Choroid plexus epithelial cell (primary cell): ENCODE data around the gene CIAPIN1.

Experiments used
- DNase-seq: peaks from one replicate; pipeline ENCODE4 v3.0.0-alpha.2; 2010; ENCODE audit warnings: low read depth
- H3K4me3 ChIP-seq: 2 replicates; pipeline ENCODE4 v1.5.1; 2011; ENCODE audit warnings: low read depth, mild to moderate bottlenecking, control low read depth, low read length, moderate library complexity
- CTCF ChIP-seq: conservative IDR thresholded peaks from 2 replicates; pipeline ENCODE4 v1.5.1; 2011; ENCODE audit warnings: low read depth, mild to moderate bottlenecking, control low read depth, inconsistent platforms, low read length, moderate library complexity

The CIAPIN1 gene

GRCh38 chr16:57471209-57471608, 24.0 kb upstream of the CIAPIN1 start:
- no peak for DNase-seq
- no peak overlapping the region for H3K4me3 ChIP-seq
- no peak for TF ChIP-seq CTCF

GRCh38 chr16:57470711-57471110, 23.5 kb upstream of the CIAPIN1 start:
- no peak overlapping the region for H3K4me3 ChIP-seq
- peak; percentile 66 for DNase-seq
- no peak for TF ChIP-seq CTCF

GRCh38 chr16:57469917-57470470, 22.8 kb upstream of the CIAPIN1 start:
- H3K4me3 ChIP-seq: no peak overlapping the region
- DNase-seq: no peak

GRCh38 chr16:57469046-57469445, 21.9 kb upstream of the CIAPIN1 start:
- DNase-seq: no peak
- H3K4me3 ChIP-seq: no peak overlapping the region
- no peak for TF ChIP-seq CTCF

More at GRCh38 chr16:57469917-57470470, 22.8 kb upstream of the CIAPIN1 start:
- no peak for TF ChIP-seq CTCF

GRCh38 chr16:57468346-57468745, 21.2 kb upstream of the CIAPIN1 start:
- TF ChIP-seq CTCF: no peak
- no peak overlapping the region for H3K4me3 ChIP-seq
- no peak for DNase-seq

GRCh38 chr16:57464523-57464922, 17.3 kb upstream of the CIAPIN1 start:
- no peak for TF ChIP-seq CTCF
- no peak for DNase-seq

GRCh38 chr16:57462978-57463362, 15.8 kb upstream of the CIAPIN1 start:
- DNase-seq: no peak
- H3K4me3 ChIP-seq: peak overlapping the region; percentile 96
- no peak for TF ChIP-seq CTCF

More at GRCh38 chr16:57464523-57464922, 17.3 kb upstream of the CIAPIN1 start:
- no peak overlapping the region for H3K4me3 ChIP-seq
